Hematopoietic multipotent progenitor cell treated with erythropoietin and hydrocortisone succinate and interleukin-3 and kit ligand, for 4 days (in vitro differentiated cells): Measurements from ENCODE around the gene FGF14.
A peak's percentile ranks its signal among the peaks of the same experiment; 100 is the strongest.
"Not testable (repeated sequence)": the region's sequence is repeated elsewhere in the genome, so short reads cannot be mapped to it uniquely, and the experiment has no call there.

ENCODE experiments used
- DNase-seq: peaks from one replicate; pipeline ENCODE4 v3.0.0-alpha.2; 2015

Gene FGF14

GRCh38 chr13:102127153-102127552, 274.7 kb downstream of the FGF14 start:
- no peak for DNase-seq

- DNase-seq: no peak
Observed at GRCh38 chr13:102122147-102122546, 279.7 kb downstream of the FGF14 start.

GRCh38 chr13:102117175-102117831, 284.5 kb downstream of the FGF14 start:
- no peak for DNase-seq

- no peak for DNase-seq
Observed at GRCh38 chr13:102103469-102103868, 298.4 kb downstream of the FGF14 start.

- DNase-seq: no peak
Observed at GRCh38 chr13:102100234-102100633, 301.6 kb downstream of the FGF14 start.

GRCh38 chr13:102097708-102098107, 304.1 kb downstream of the FGF14 start:
- DNase-seq: no peak

GRCh38 chr13:102093288-102093687, 308.6 kb downstream of the FGF14 start:
- DNase-seq: not testable (repeated sequence)

- peak; percentile 8 for DNase-seq
Observed at GRCh38 chr13:102091231-102091630, 310.6 kb downstream of the FGF14 start.

GRCh38 chr13:102090532-102090931, 311.3 kb downstream of the FGF14 start:
- no peak for DNase-seq

GRCh38 chr13:102089722-102090121, 312.1 kb downstream of the FGF14 start:
- DNase-seq: no peak

- peak; percentile 1 for DNase-seq
Observed at GRCh38 chr13:102089177-102089576, 312.7 kb downstream of the FGF14 start.

GRCh38 chr13:102073251-102073650, 328.6 kb downstream of the FGF14 start:
- no peak for DNase-seq

GRCh38 chr13:102071711-102072110, 330.1 kb downstream of the FGF14 start:
- no peak for DNase-seq

- not testable (repeated sequence) for DNase-seq
Observed at GRCh38 chr13:102068323-102068722, 333.5 kb downstream of the FGF14 start.

- DNase-seq: no peak
Observed at GRCh38 chr13:102055090-102055779, 346.6 kb downstream of the FGF14 start.

GRCh38 chr13:102049853-102050252, 352.0 kb downstream of the FGF14 start:
- no peak for DNase-seq

- DNase-seq: no peak
Observed at GRCh38 chr13:102045731-102046130, 356.1 kb downstream of the FGF14 start.

GRCh38 chr13:102042746-102043145, 359.1 kb downstream of the FGF14 start:
- no peak for DNase-seq

- DNase-seq: no peak
Observed at GRCh38 chr13:102041544-102041943, 360.3 kb downstream of the FGF14 start.

GRCh38 chr13:102040812-102041211, 361.0 kb downstream of the FGF14 start:
- DNase-seq: no peak

GRCh38 chr13:102039264-102039663, 362.6 kb downstream of the FGF14 start:
- no peak for DNase-seq

- no peak for DNase-seq
Observed at GRCh38 chr13:102038787-102039186, 363.1 kb downstream of the FGF14 start.

GRCh38 chr13:102035969-102036368, 365.9 kb downstream of the FGF14 start:
- DNase-seq: no peak

- DNase-seq: no peak
Observed at GRCh38 chr13:102033857-102034331, 368.0 kb downstream of the FGF14 start.

- no peak for DNase-seq
Observed at GRCh38 chr13:102033386-102033785, 368.5 kb downstream of the FGF14 start.
